ENCODE measurements around the gene RILPL1. TPM values are rescaled to one million over a fixed set of nuclear protein-coding genes. Genes with fewer than 3 reads are reported as not detected.
"Not testable (repeated sequence)": the region's sequence is repeated elsewhere in the genome, so short reads cannot be mapped to it uniquely, and the experiment has no call there.

RILPL1 gene
- total RNA-seq, 4 donors from 2014 or later, result 8.5 to 21.9 (median 11.2) TPM

GRCh38 chr12:123433615-123434014, 99.9 kb downstream of the RILPL1 start:
- ATAC-seq (ENCODE audit: low FRiP score) (no peak), DNase-seq (ENCODE audit: low spot score) (no peak)
- TF ChIP-seq CTCF (IDR thresholded peaks at IDR 0.05), result no peak

- ATAC-seq (ENCODE audit: low FRiP score); DNase-seq (ENCODE audit: low spot score): not testable (repeated sequence)
Measured at GRCh38 chr12:123431951-123432817, 101.3 kb downstream of the RILPL1 start.

GRCh38 chr12:123429101-123429500, 104.4 kb downstream of the RILPL1 start:
- ATAC-seq (ENCODE audit: low FRiP score); DNase-seq (ENCODE audit: low spot score): not testable (repeated sequence)

- no peak for TF ChIP-seq CTCF (IDR thresholded peaks at IDR 0.05)
- DNase-seq (ENCODE audit: low spot score) (no peak), ATAC-seq (ENCODE audit: low FRiP score) (no peak)
Measured at GRCh38 chr12:123428591-123428990, 104.9 kb downstream of the RILPL1 start.

GRCh38 chr12:123427036-123427769, 106.3 kb downstream of the RILPL1 start:
- no peak for TF ChIP-seq CTCF (IDR thresholded peaks at IDR 0.05)
- DNase-seq (ENCODE audit: low spot score), result no peak
- ATAC-seq (ENCODE audit: low FRiP score), result no peak

GRCh38 chr12:123421314-123421713, 112.2 kb downstream of the RILPL1 start:
- no peak for DNase-seq (ENCODE audit: low spot score)
- no peak for TF ChIP-seq CTCF (IDR thresholded peaks at IDR 0.05)
- no peak for ATAC-seq (ENCODE audit: low FRiP score)

Small RNAs within 50 kb of the gene (small RNA-seq; reads per million reads assigned to genes)
- not detected for gene AC145423.2
- not detected for gene MIR3908

Other genes starting within 250 kb of the RILPL1 start
- 10 to 100 TPM; 18.6 to 26.4 (median 20.6) TPM for gene SBNO1, start 168.9 kb downstream of the RILPL1 start, total RNA-seq
- gene KMT5A, start 149.6 kb downstream of the RILPL1 start, total RNA-seq, result 10 to 100 TPM; 25.5 to 39.9 (median 26.5) TPM
- 10 to 100 TPM in 2 of 4 donors, 1 to 10 TPM in 2; 8.9 to 12.7 (median 10.1) TPM for gene RILPL2, start 97.0 kb downstream of the RILPL1 start, total RNA-seq
- 10 to 100 TPM; 14.7 to 38.1 (median 21.0) TPM for gene SNRNP35, start 75.6 kb downstream of the RILPL1 start, total RNA-seq
- gene TMED2, start 50.8 kb upstream of the RILPL1 start, total RNA-seq, result 100 to 1,000 TPM; 121 to 179 (median 145) TPM
- 10 to 100 TPM; 16.1 to 66.3 (median 19.1) TPM for gene DDX55, start 68.4 kb upstream of the RILPL1 start, total RNA-seq
- gene EIF2B1, start 100.0 kb upstream of the RILPL1 start, total RNA-seq, result 100 to 1,000 TPM; 108 to 164 (median 119) TPM
- 10 to 100 TPM; 16.2 to 23.4 (median 22.0) TPM for gene GTF2H3, start 100.1 kb upstream of the RILPL1 start, total RNA-seq
- gene TCTN2, start 137.4 kb upstream of the RILPL1 start, total RNA-seq, result 1 to 10 TPM; 5.4 to 7.3 (median 6.8) TPM
- gene ATP6V0A2, start 178.6 kb upstream of the RILPL1 start, total RNA-seq, result 10 to 100 TPM; 18.2 to 38.9 (median 25.1) TPM
- 1 to 10 TPM in 1 of 4 donors, under 1 TPM in 2, not detected in 1; 0.06 to 2.3 (median 0.48) TPM for gene DNAH10, start 228.6 kb upstream of the RILPL1 start, total RNA-seq

Measured in omental fat pad (tissue), 4 donors.